Muscle of leg (tissue), 11 donors: ENCODE data around the gene PLEKHB2. TPM values are rescaled to one million over a fixed set of nuclear protein-coding genes. Genes with fewer than 3 reads are reported as not detected.
A peak's percentile ranks its signal among the peaks of the same experiment; 100 is the strongest.
"Not testable (repeated sequence)": the region's sequence is repeated elsewhere in the genome, so short reads cannot be mapped to it uniquely, and the experiment has no call there.

Experiments
- DNase-seq: peaks from one replicate; pipeline ENCODE4 v3.0.0; 2013
- H3K27ac ChIP-seq: one replicate; pipeline ENCODE4 v1.5.1; 2013; ENCODE audit warnings: mild to moderate bottlenecking, low read length, control low read depth
- H3K27me3 ChIP-seq: one replicate; pipeline ENCODE4 v1.6.1; 2013; ENCODE audit warnings: low read length; ENCODE audit not compliant: control insufficient read depth, insufficient read depth
- H3K36me3 ChIP-seq: one replicate; pipeline ENCODE4 v1.6.1; 2013; ENCODE audit warnings: low read length; ENCODE audit not compliant: control insufficient read depth, insufficient read depth
- H3K4me1 ChIP-seq: one replicate; pipeline ENCODE4 v1.6.1; 2013; ENCODE audit warnings: low read length; ENCODE audit not compliant: control insufficient read depth, insufficient read depth
- H3K4me3 ChIP-seq: one replicate; pipeline ENCODE4 v1.5.1; 2013; ENCODE audit warnings: low read length, control low read depth
- H3K9me3 ChIP-seq: replicated peaks from 2 replicates; pipeline ENCODE4 v1.6.1; 2013; ENCODE audit warnings: low read depth, low read length; ENCODE audit not compliant: control insufficient read depth
- WGBS: methylation state at CpG from one replicate; pipeline ENCODE4 v1.1.5; 2013; ENCODE audit warnings: missing lambda C conversion rate; ENCODE audit not compliant: insufficient coverage; 5-methylcytosine and 5-hydroxymethylcytosine counted together
- polyA plus RNA-seq, 8 donors: library from polyadenylated mRNA; unstranded; fragments of 120-200 nt; gene quantifications; one replicate each; pipeline versions ENCODE4 v1.2.1 to v1.2.3, GENCODE V29; 2013; ENCODE audit warnings: inconsistent platforms in 1 of 8, low replicate concordance in 1 of 8; ENCODE audit not compliant: insufficient read length in 8 of 8, insufficient read depth in 1 of 8
- total RNA-seq: library from RNA; stranded (reverse); fragments of 120-200 nt; gene quantifications from one replicate; pipeline ENCODE4 v1.2.4, GENCODE V29; 2013

Gene PLEKHB2
- total and polyA plus RNA-seq, 9 donors: 21.9 to 27.8 (median 23.4) TPM

GRCh38 chr2:131154071-131154531 is 49.0 kb downstream of the PLEKHB2 start:
- WGBS: 48% methylated on average over 5 of the region's 10 CpGs
- no peaks in the 10 kb centered on the region for H3K4me1 ChIP-seq

GRCh38 chr2:131154647-131155046 is 49.5 kb downstream of the PLEKHB2 start:
- 88% methylated on average over 23 of the region's 23 CpGs for WGBS
- H3K36me3 ChIP-seq: peaks cover 8% of the 10 kb centered on the region
- DNase-seq: no peak
- H3K27ac ChIP-seq: no peak overlapping the region
- no peaks in the 10 kb centered on the region for H3K9me3 ChIP-seq
- no peaks in the 10 kb centered on the region for H3K27me3 ChIP-seq
- H3K4me3 ChIP-seq: no peak overlapping the region
- H3K4me1 ChIP-seq: no peaks in the 10 kb centered on the region

More at GRCh38 chr2:131154071-131154531, 49.0 kb downstream of the PLEKHB2 start:
- no peak overlapping the region for H3K4me3 ChIP-seq
- H3K36me3 ChIP-seq: peaks cover 8% of the 10 kb centered on the region
- no peak overlapping the region for H3K27ac ChIP-seq
- no peaks in the 10 kb centered on the region for H3K27me3 ChIP-seq
- DNase-seq: peak; percentile 57
- no peaks in the 10 kb centered on the region for H3K9me3 ChIP-seq

- 91% methylated on average over 35 of the region's 46 CpGs for WGBS
- Histone ChIP-seq H3K4me1 (no peaks in the 10 kb centered on the region), H3K9me3 (no peaks in the 10 kb centered on the region)
Measured at GRCh38 chr2:131155208-131155855, 50.2 kb downstream of the PLEKHB2 start.

GRCh38 chr2:131156452-131157149 is 51.5 kb downstream of the PLEKHB2 start:
- no peaks in the 10 kb centered on the region for H3K4me1 ChIP-seq

More at GRCh38 chr2:131155208-131155855, 50.2 kb downstream of the PLEKHB2 start:
- Histone ChIP-seq H3K36me3 (peaks cover 4% of the 10 kb centered on the region), H3K4me3 (no peak overlapping the region), H3K27ac (no peak overlapping the region), H3K27me3 (no peaks in the 10 kb centered on the region)
- DNase-seq: no peak

GRCh38 chr2:131165562-131165961 is 60.4 kb downstream of the PLEKHB2 start:
- H3K36me3 ChIP-seq, H3K4me1 ChIP-seq, H3K27me3 ChIP-seq, H3K9me3 ChIP-seq, H3K27ac ChIP-seq, H3K4me3 ChIP-seq, DNase-seq: not testable (repeated sequence)
- WGBS: 94% methylated on average over 5 of the region's 5 CpGs

More at GRCh38 chr2:131156452-131157149, 51.5 kb downstream of the PLEKHB2 start:
- DNase-seq: no peak
- WGBS: 64% methylated on average over 6 of the region's 12 CpGs
- no peaks in the 10 kb centered on the region for H3K9me3 ChIP-seq
- no peaks in the 10 kb centered on the region for H3K36me3 ChIP-seq
- H3K27ac ChIP-seq: no peak overlapping the region
- no peak overlapping the region for H3K4me3 ChIP-seq
- no peaks in the 10 kb centered on the region for H3K27me3 ChIP-seq

- Histone ChIP-seq H3K4me1 (no peaks in the 10 kb centered on the region), H3K27ac (no peak overlapping the region), H3K36me3 (no peaks in the 10 kb centered on the region), H3K4me3 (no peak overlapping the region), H3K27me3 (no peaks in the 10 kb centered on the region), H3K9me3 (no peaks in the 10 kb centered on the region)
- DNase-seq: no peak
- 88% methylated on average over 1 of the region's 5 CpGs for WGBS
Measured at GRCh38 chr2:131168538-131168937, 63.4 kb downstream of the PLEKHB2 start.

- 89% methylated on average over 5 of the region's 10 CpGs for WGBS
- H3K27ac ChIP-seq, H3K27me3 ChIP-seq, H3K4me3 ChIP-seq, H3K9me3 ChIP-seq, H3K36me3 ChIP-seq, H3K4me1 ChIP-seq, DNase-seq: not testable (repeated sequence)
Measured at GRCh38 chr2:131178050-131178449, 72.9 kb downstream of the PLEKHB2 start.

- not testable (repeated sequence) for H3K4me1 ChIP-seq, H3K27me3 ChIP-seq, H3K27ac ChIP-seq, H3K9me3 ChIP-seq, H3K4me3 ChIP-seq, H3K36me3 ChIP-seq
- WGBS: 69% methylated on average over 12 of the region's 15 CpGs
- peak; percentile 49 for DNase-seq
Measured at GRCh38 chr2:131178721-131179418, 73.7 kb downstream of the PLEKHB2 start.

GRCh38 chr2:131181451-131181850 is 76.3 kb downstream of the PLEKHB2 start:
- H3K27me3 ChIP-seq, H3K9me3 ChIP-seq, H3K36me3 ChIP-seq, H3K27ac ChIP-seq, H3K4me3 ChIP-seq, DNase-seq, H3K4me1 ChIP-seq: not testable (repeated sequence)
- WGBS: 72% methylated on average over 2 of the region's 4 CpGs

- H3K4me1 ChIP-seq, H3K4me3 ChIP-seq, DNase-seq, H3K36me3 ChIP-seq, H3K27ac ChIP-seq, H3K27me3 ChIP-seq, H3K9me3 ChIP-seq: not testable (repeated sequence)
- 60% methylated on average over 1 of the region's 3 CpGs for WGBS
Measured at GRCh38 chr2:131193421-131193820, 88.3 kb downstream of the PLEKHB2 start.
